GM12873 (cell line): ENCODE measurements around the gene ZNF394.

ENCODE experiments used
- CTCF ChIP-seq: IDR thresholded peaks from 2 replicates; pipeline ENCODE4 v1.5.1; 2012; ENCODE audit warnings: low read depth, mild to moderate bottlenecking, moderate library complexity, low read length, control low read depth; ENCODE audit not compliant: insufficient read depth; ENCODE audit errors: missing control alignments

The ZNF394 gene

GRCh38 chr7:99446096-99446495, 54.0 kb downstream of the ZNF394 start:
- no peak for TF ChIP-seq CTCF
